ENCODE data around the gene EXOC5.

DNA sequence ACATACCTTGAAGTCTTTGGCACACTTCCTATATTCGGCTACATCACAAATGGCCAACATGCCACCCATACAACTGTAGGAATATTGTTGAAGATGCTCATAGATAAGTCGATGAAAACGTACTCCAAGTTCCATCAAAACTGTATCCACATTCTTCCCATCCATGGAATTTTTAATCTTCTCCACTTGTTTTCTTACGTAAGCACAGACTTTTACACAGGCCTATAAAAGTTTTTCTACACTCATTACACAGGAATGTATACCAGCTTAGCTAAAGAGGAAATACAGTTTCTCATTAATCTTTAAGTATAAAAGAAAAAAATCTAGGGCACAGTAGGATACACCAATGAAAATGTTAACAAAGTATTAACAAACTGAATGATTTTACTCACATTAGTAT lies 59.1 kb downstream of the EXOC5 start:
- TF ChIP-seq, protein P1, sequence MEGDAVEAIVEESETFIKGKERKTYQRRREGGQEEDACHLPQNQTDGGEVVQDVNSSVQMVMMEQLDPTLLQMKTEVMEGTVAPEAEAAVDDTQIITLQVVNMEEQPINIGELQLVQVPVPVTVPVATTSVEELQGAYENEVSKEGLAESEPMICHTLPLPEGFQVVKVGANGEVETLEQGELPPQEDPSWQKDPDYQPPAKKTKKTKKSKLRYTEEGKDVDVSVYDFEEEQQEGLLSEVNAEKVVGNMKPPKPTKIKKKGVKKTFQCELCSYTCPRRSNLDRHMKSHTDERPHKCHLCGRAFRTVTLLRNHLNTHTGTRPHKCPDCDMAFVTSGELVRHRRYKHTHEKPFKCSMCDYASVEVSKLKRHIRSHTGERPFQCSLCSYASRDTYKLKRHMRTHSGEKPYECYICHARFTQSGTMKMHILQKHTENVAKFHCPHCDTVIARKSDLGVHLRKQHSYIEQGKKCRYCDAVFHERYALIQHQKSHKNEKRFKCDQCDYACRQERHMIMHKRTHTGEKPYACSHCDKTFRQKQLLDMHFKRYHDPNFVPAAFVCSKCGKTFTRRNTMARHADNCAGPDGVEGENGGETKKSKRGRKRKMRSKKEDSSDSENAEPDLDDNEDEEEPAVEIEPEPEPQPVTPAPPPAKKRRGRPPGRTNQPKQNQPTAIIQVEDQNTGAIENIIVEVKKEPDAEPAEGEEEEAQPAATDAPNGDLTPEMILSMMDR (conservative IDR thresholded peaks at IDR 0.05 in 1 of 2, IDR thresholded peaks at IDR 0.05 in 1 of 2; ENCODE audit: extremely low read depth in 1 of 2, insufficient read depth in 1 of 2, low read depth in 1 of 2, low read length in 2 of 2), result no peak
- no peak for TF ChIP-seq EZH2 (IDR thresholded peaks at IDR 0.05; ENCODE audit: borderline replicate concordance, low read length)

All from mammary epithelial cell (primary cell).